GM03348 (cell line): ENCODE measurements around the gene RARS1.
A peak's percentile ranks its signal among the peaks of the same experiment; 100 is the strongest.
"Not testable (repeated sequence)": the region's sequence is repeated elsewhere in the genome, so short reads cannot be mapped to it uniquely, and the experiment has no call there.

Experiments
- DNase-seq: peaks from one replicate; pipeline ENCODE4 v3.0.0; 2012; ENCODE audit warnings: low spot score

The RARS1 gene

GRCh38 chr5:168481330-168481788 lies 4.9 kb upstream of the RARS1 start:
- no peak for DNase-seq

GRCh38 chr5:168482361-168482760 lies 3.9 kb upstream of the RARS1 start:
- no peak for DNase-seq

- no peak for DNase-seq
Observed at GRCh38 chr5:168489059-168489458, 2.8 kb downstream of the RARS1 start.

GRCh38 chr5:168494057-168494555 lies 7.8 kb downstream of the RARS1 start:
- DNase-seq: no peak

- DNase-seq: no peak
Observed at GRCh38 chr5:168502563-168503237, 16.4 kb downstream of the RARS1 start.

GRCh38 chr5:168513861-168514428 lies 27.7 kb downstream of the RARS1 start:
- DNase-seq: no peak

- DNase-seq: no peak
Observed at GRCh38 chr5:168525856-168526255, 39.6 kb downstream of the RARS1 start.

GRCh38 chr5:168527756-168528295 lies 41.6 kb downstream of the RARS1 start:
- DNase-seq: no peak

- peak; percentile 56 for DNase-seq
Observed at GRCh38 chr5:168528521-168529373, 42.5 kb downstream of the RARS1 start, which contains the start of gene FBLL1. Gene FBLL1, plus strand, starts transcription at chr5:168529305. Its CDS starts 200 bp downstream, at chr5:168529505.

- peak; percentile 34 for DNase-seq
Observed at GRCh38 chr5:168529374-168530234, 43.3 kb downstream of the RARS1 start.

- DNase-seq: no peak
Observed at GRCh38 chr5:168530621-168531150, 44.4 kb downstream of the RARS1 start.

- no peak for DNase-seq
Observed at GRCh38 chr5:168531191-168531590, 44.9 kb downstream of the RARS1 start.

- DNase-seq: no peak
Observed at GRCh38 chr5:168531987-168532864, 46.0 kb downstream of the RARS1 start.

GRCh38 chr5:168534351-168534750 lies 48.1 kb downstream of the RARS1 start:
- DNase-seq: not testable (repeated sequence)

GRCh38 chr5:168537176-168537575 lies 50.9 kb downstream of the RARS1 start:
- no peak for DNase-seq

- no peak for DNase-seq
Observed at GRCh38 chr5:168549554-168549953, 63.3 kb downstream of the RARS1 start.

- no peak for DNase-seq
Observed at GRCh38 chr5:168550656-168551055, 64.4 kb downstream of the RARS1 start.

GRCh38 chr5:168552146-168552545 lies 65.9 kb downstream of the RARS1 start:
- peak; percentile 35 for DNase-seq

GRCh38 chr5:168553377-168554130 lies 67.3 kb downstream of the RARS1 start:
- no peak for DNase-seq
